Stimulated activated CD4-positive, alpha-beta T cell treated with anti-CD3 and anti-CD28 coated beads, TNF-alpha, amount 100 ng/mL, for 1 hour (primary cell): ENCODE data around the gene POMZP3.
"Not testable (repeated sequence)": the region's sequence is repeated elsewhere in the genome, so short reads cannot be mapped to it uniquely, and the experiment has no call there.

ENCODE experiments used
- DNase-seq, 3 donors: peaks; one replicate each; pipeline ENCODE4 v3.0.0-alpha.2; 2020; ENCODE audit warnings: low read depth in 3 of 3, low spot score in 1 of 3

Gene POMZP3

DNA sequence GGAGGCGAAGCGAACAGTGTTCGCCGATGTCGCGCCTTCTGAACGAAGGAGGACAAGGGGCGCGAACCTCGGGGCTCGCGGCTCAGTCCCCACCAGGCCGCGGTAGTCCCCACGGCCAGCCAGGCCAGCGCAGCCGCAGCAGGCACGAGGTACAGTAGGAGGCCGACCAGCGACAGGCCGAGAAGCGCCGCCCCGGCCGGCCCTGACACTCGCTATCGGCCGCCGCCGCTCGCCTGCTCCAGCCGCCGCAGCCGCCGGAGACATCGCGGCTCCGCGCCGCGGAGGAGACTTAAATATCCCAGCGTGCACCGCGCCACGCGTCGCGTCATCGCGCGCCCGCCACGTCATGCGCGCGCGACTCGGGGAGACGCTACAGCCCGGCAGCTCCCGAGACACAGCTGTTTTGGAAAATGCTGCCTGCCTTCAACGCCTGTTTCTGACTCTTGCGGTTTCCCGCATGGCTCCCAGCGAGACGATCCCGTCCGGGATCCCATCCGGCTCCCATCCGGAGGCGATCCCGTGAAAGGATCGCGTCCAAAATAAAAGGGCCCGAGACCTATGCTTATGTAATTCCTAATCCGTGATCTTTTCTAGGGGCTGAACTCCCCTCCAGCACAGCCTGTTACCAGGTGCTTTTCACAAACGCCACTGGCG lies at the start of gene POMZP3:
POMZP3 (minus strand) TSS at position 291 of the 654 bp plus-strand sequence. CDS start 1,215 bp downstream, outside the sequence.
- peak in 1 of 3 donors; percentile 34 for DNase-seq

- not testable (repeated sequence) for DNase-seq
These were observed 48.7 kb upstream of the POMZP3 start for GRCh38 chr7:76675783-76676182.

- DNase-seq = not testable (repeated sequence)
These were observed 46.3 kb upstream of the POMZP3 start for GRCh38 chr7:76673346-76673745.

DNA sequence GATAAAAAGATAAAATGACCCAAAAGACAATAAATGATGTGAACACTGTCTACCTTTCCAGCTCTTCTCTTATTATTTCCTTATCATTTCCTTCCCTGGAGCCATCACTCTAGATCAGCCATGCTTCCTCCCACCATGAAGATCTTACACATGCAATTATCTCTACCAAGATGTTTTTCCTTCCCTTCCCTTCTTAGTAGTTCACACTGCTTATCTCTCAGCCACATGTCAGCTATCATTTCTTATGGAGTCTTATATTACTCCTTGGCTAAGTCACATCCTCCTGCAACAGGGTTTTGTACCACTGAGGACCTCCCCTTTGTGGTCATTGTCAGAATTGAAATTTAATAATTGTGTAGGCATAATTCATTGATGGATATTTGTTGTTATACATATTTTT lies 32.1 kb upstream of the POMZP3 start:
- DNase-seq = not testable (repeated sequence)

DNA sequence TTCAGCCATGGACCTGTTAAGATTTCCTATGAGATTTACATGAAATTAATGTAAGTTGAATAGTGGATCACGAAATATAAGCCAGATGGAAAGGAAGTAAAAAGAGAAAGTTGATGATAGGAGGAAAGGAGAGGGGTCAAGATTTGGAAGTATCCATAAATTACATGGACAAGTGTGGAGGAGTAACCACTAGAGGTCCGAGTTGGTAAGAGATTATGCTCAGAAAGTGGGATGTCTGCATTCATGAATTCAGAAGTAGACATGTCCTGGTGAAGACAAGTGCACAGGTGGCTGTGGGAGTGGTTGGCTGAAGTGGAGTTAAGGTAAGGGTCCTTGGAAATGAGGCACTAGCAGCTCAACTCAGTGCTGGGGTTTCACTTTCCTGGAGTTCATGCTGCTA lies 29.3 kb upstream of the POMZP3 start:
- DNase-seq = not testable (repeated sequence)

DNA sequence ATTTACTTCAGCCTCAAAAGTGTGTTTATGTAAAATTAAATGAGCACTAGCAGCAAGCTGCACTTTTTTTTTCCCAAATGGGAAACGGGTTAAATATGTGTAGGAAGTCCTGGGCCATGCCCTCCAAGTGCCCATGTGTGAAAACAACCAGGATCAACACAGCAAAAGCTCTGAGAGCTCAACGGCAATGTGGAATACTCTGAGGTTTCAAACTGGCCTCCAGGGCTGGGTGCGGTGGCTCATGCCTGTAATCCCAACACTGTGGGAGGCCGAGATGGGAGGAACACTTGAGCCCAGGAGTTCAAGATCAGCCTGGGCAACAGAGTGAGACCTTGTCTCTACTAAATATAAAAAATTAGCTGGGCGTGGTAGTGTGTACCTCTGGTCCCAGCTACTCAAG lies 15.5 kb upstream of the POMZP3 start:
- DNase-seq = not testable (repeated sequence)

GRCh38 chr7:76637061-76637691 lies 10.1 kb upstream of the POMZP3 start:
- not testable (repeated sequence) for DNase-seq

DNA sequence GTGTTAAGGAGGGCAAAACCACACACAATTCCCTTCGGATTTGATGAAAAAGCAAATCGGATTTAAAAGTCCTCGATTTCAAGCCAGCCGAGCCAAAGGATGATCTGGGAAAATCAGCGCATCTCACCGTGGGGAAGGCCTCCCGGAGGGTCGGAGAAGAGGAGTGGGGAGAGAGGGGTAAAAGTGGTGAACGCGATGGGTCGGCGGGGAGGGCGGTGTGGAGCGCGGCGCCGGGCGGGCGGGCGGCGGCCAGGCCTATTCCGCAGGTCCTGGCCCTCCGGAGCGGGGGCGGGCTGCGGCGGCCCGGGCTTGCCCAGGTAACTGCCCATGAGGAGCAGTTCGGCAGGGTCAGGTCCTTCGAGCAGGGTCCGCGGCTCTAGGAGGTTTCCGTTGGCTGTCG lies 498 bp downstream of the POMZP3 start:
- not testable (repeated sequence) for DNase-seq

DNA sequence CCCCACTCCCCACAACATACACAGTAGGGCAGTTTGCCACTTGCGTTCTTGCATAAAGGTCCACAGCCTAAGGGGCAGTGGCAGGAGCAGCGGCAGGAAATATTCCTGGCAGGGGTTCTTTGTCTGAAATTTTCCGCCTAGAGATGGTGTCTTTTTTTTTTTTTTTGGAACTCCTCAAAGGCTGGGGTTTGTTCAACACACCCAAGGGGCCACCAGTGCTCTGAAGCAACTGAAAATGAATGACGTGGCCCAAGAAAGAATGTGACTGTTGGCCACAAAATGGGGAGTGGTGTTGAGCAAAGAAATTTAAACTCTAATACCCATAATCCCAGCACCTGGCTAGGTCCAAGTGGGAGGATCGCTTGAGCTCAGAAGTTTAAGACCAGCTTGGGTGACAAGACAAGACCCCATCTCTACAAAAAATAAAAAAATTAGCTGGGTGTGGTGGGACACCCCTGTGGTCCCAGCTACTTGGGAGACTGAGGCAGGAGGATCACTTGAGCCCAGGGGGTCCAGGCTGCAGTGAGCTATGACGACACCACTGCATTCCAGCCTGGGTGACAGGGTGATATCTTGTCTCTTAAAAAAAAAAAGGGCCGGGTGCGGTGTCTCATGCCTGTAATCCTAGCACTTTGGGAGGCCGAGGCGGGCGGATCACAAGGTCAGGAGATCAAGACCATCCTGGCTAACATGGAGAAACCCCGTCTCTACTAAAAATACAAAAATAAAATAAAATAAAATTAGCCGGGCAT lies 7.5 kb downstream of the POMZP3 start:
- DNase-seq = not testable (repeated sequence)

DNA sequence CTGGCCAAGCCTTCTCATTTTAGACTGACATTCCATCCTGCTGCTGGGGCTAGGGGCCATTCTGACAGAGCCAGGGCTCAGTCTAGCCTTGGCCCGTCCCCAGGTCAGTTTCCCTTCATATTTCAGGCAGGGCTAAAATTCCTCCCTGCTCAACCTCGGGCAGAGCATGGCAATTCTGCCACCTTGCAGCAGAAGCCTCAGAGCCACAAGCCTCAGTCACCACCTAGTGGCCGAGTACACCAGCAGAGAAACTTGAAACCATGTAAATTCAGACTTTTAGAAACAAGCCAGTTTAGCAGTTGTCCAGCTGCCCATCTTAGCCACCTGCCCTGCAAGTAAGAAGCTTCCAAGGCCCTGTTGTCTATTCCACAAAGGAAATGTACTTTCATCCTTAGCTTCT lies 13.3 kb downstream of the POMZP3 start:
- not testable (repeated sequence) for DNase-seq

- DNase-seq = not testable (repeated sequence)
These were observed 14.8 kb downstream of the POMZP3 start for GRCh38 chr7:76612232-76612631.

- not testable (repeated sequence) for DNase-seq
These were observed 17.2 kb downstream of the POMZP3 start for GRCh38 chr7:76609864-76610263.

GRCh38 chr7:76608469-76608868 lies 18.6 kb downstream of the POMZP3 start:
- not testable (repeated sequence) for DNase-seq

DNA sequence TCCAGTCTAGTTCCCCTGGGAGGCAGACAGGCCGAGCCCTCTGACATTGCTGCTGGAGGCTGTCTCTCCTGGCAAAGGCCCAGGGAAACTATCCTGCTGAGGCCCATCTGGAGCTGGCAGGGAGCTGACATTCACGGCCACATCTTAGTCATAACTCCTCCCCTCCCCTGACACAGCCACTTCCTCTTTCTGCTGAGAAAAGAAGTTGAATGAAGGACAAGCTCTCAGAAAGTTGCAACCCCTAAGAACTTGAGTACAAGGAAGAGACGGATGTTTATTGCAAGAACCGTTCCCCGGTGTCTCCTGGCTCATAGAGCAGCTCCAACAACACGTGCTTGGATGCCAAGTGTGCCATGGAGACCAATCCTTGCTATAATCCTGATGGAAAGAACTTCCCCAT lies 21.1 kb downstream of the POMZP3 start:
- peak in 1 of 3 donors; percentile 26 for DNase-seq

DNA sequence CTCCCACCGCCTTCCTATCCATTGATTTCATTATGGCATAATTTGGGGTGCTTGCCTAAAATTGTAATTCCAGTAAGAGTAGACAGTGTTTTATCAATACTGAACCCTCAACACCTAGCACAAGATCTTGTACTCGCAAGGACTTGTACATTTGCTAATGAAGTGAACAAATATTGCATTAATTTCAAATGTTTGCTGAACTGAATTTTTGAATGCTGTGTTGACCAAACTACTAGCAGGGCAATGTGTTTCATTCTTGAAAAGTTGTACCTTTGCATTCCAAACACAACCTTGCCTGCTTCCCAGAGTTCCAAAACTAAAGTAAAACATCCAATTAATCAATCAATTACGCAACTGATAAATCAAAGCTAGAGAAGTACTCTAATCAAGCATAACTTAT lies 26.4 kb downstream of the POMZP3 start:
- DNase-seq = not testable (repeated sequence)

DNA sequence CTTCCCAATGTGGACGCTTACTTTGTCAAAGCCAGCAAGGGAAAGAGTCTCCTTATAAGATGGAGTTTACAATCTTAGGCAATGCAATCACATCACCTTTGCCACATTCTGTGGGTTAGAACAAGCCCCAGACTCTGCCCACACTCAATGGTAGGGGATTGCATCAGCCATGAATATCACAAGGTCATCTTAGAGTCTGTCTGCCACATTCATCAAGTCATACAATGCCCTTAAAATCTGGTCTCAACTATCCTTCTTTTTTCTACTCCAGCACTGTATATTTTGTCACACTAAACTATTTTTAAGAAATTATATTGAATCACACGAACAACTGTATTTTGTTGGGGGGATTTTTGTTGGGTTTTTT lies 27.0 kb downstream of the POMZP3 start:
- not testable (repeated sequence) for DNase-seq

GRCh38 chr7:76598590-76599264 lies 28.4 kb downstream of the POMZP3 start:
- not testable (repeated sequence) for DNase-seq

DNA sequence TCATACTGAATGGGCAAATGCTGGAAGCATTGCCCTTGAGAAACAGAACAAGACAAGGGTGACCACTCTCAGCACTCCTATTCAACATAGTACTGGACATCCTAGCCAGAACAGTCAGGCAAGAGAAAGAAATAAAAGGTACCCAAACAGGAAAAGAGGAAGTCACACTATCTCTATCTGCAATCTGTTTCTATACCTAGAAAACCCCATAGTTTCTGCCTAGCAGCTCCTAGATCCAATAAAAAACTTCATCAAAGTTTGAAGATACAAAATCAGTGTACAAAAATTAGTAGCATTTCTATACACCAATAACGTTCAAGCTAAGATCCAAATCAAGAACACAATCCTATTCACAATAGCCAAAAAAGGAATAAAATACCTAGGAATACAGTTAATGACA lies 29.8 kb downstream of the POMZP3 start:
- DNase-seq = not testable (repeated sequence)

DNA sequence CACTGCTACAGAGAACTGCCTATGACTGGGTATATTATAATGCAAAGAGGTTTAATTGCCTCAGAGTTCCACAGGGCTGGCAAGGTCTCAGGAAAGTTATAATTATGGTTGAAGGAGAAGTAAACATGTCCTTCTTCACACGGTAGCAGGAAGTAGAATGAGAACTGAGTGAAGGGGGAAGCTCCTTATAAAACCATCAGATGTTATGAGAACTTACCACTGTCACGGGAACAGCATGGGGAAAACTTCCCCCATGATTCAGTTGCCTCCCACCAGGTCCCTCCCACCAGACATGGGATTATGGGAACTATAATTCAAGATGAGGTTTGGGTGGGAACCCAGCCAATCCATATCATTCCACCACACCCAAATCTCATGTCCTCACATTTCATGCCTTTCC lies 34.4 kb downstream of the POMZP3 start:
- not testable (repeated sequence) for DNase-seq

GRCh38 chr7:76591602-76592304 lies 35.3 kb downstream of the POMZP3 start:
- DNase-seq = not testable (repeated sequence)

DNA sequence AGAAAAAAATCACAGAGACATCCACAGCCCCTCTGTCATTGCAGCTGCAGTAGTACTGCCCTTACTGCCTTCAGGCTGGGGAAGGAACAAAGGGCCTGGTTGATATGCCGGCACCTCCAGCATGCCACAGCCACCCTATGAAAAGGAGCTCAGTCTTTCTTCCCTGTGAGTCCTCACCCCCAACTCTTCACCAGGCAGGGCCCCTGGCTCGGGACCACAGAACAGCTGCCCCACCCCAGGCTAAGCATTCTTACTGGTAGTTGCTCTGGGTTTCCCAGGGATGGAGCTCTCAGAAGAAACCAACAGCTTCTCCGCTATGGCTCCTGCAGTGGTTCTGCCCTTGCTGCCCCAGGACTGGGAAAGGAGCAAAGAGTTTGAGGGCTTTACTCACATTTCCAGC lies 36.0 kb downstream of the POMZP3 start:
- not testable (repeated sequence) for DNase-seq
